Endothelial cell of hepatic sinusoid (primary cell): ENCODE data around the gene JUP.

Experiments
- in situ Hi-C: cut with HindIII; loops from 2 replicates; pipeline ENCODE4 v1.10.0; 2017; ENCODE audit warnings: low sequenced_read_pairs

Gene JUP

DNA sequence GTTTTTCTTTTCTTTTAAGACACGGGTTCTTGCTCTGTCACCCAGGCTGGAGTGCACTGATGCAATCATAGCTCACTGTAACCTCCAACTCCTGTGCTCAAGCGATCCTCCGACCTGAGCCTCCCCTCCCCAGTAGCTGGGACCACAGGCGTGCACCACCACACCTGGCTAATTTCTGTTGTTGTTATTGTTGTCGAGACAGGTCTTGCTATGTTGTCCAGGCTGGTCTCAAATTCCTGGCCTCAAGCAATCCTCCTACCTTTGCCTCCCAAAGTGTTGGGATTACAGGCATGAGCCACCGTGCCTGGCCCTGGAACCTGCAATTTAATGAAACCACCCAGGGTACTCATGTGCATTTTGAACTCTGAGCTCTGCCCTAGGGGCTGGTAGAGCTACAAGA is 24.1 kb downstream of the JUP start:
- in situ Hi-C loops: no loop called here

DNA sequence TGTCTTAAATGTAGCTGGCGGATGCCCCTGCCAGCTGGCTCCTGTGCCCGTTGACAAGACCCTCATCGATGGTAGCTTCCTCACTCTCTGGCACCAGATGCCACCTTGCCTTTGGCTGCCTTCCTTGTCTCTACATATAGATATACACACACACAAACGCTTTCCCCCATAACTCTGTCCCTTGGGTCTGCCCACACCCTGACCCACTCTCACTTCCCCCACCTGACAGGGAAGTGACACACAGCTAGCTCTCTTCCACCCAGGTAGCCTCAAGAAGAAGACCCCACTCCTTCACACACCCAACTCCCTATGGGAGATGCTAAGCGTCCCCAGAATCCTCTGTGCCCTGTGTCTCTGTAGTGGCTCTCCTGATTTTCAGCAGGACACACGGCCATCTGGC is 25.6 kb downstream of the JUP start:
- in situ Hi-C loops: no loop called here

DNA sequence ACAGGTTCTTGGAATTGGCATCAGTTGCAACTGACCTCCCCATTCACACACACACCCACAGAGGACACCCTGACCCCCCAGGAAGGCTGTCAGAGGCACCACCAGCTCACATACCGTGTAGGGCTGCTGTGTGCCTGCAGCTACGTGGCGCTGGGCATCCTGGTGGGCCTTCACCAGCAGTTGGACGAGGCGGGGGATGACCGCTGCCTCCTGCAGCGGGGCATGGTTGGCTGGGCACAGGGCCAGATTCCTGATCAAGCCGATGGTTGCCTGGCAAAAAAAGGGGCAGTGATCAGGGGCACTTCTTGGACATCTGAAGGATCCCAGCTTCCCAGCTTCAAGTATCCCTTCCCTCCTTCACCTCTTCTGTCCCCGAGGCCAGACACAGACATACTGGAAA is 27.9 kb downstream of the JUP start:
- in situ Hi-C loops: loop anchor here (5.0 kb wide), 1 partner anchor 49 kb away; no protein-coding TSS in a partner anchor

GRCh38 chr17:41754066-41754465 is 32.4 kb downstream of the JUP start:
- in situ Hi-C loops: no loop called here

DNA sequence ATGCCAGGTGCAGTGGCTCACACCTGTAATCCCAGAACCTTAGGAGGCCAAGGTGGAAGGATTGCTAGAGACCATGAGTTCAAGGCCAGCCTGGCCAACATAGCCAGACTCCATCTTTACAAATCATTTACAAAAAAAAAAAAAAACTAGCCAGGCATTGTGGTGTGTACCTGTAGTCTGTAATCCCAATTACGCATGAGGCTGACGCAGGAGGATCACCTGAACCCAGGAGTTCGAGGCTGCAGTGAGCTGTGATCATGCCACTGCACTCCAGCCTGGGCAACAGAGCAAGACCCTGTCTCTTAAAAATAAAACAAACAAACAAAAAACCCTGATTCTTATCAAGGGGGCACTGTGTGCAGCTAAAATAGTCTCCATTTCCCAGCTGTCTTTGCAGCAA is 35.2 kb downstream of the JUP start:
- in situ Hi-C loops: no loop called here

- in situ Hi-C loops: no loop called here
Measured at GRCh38 chr17:41750862-41751261, 35.6 kb downstream of the JUP start.

DNA sequence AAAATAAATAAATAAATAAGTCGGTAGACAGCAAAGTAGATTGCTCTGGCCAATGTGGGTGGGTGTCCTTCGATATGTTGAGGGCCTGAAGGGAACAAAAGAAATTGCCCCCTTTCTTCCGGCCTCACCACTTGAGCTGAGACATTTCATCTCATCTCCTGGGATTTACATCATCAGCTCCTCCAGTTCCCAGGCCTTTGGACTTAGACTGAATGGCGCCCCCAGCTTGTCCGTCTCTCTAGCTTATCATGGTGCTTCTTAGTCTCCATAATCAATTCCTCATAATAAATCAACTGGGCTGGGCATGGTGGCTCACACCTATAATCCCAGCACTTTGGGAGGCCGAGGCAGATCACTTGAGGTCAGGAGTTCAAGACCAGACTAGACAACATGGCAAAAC is 38.2 kb downstream of the JUP start:
- in situ Hi-C loops: no loop called here

- in situ Hi-C loops: loop anchor here (5.0 kb wide), 1 partner anchor 34 kb away; no protein-coding TSS in a partner anchor
Measured at GRCh38 chr17:41741709-41742108, 44.8 kb downstream of the JUP start.

- in situ Hi-C loops: loop anchor here (5.0 kb wide), 1 partner anchor 33 kb away; no protein-coding TSS in a partner anchor
Measured at GRCh38 chr17:41740506-41740905, 46.0 kb downstream of the JUP start.

GRCh38 chr17:41739661-41740352 is 46.7 kb downstream of the JUP start:
- in situ Hi-C loops: loop anchor here (5.0 kb wide), 1 partner anchor 33 kb away; no protein-coding TSS in a partner anchor

GRCh38 chr17:41738801-41739112 is 47.8 kb downstream of the JUP start:
- in situ Hi-C loops: no loop called here

DNA sequence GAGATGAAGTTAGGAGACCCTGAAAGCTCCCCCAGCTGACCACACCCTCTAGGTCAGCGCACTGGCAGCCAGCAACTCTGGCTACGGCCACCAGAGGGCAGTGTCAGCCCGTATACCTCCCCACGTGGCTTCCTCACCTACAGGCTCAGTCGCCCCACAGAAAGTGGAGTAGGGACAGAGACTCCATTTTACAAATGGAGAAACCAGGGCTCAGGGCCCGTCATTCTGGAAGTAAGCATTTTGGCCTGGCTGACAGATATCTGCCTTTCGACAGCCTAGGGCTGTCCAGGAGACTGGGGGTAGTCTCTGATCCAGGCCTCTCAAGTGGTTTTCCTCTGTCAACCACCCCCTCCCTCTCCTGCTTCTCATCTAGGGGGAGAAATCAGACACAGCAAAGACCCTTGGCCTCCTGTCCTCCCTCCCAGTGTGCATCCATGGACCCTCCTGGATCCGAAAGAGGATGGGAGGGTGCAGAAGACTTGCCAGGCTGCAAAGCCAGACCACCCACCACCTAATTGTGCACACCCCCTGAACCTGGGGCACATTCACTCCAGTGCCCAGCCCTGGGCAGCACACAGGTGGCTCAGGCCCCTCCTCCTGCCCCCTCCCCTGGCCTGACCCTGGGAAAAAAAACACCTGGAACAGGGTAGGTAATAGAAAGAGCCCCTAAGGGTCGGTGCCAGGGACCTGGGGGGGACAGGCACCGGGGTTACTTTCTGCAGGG is 48.3 kb downstream of the JUP start:
- in situ Hi-C loops: no loop called here

- in situ Hi-C loops: no loop called here
Measured at GRCh38 chr17:41737680-41738023, 48.9 kb downstream of the JUP start.

DNA sequence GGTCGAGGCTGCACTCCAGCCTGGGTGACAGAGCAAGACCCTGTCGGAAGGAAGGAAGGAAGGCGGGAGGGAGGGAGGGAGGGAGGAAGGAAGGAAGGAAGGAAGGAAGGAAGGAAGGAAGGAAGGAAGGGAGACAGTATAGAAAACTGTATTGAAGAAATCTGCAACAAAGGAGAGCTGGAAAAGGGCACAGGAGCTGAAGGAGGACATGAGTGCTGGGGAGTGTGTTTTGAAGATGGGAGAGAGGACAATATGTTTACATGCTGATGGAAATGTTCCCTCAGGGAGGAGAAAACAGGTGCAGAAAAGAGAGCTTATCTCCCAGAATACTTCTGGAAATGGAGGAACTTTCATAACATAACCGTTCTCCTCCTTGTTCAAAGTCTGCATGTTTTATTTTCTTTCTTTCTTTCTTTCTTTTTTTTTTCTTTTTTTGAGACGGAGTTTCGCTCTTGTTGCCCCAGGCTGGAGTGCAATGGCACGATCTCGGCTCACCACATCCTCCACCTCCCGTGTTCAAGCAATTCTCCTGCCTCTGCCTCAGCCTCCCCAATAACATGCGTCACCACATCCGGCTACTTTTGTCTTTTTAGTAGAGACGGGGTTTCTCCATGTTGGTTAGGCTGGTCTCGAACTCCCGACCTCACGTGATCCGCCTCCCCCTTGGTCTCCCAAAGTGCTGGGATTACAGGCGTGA is 49.4 kb downstream of the JUP start:
- in situ Hi-C loops: no loop called here

DNA sequence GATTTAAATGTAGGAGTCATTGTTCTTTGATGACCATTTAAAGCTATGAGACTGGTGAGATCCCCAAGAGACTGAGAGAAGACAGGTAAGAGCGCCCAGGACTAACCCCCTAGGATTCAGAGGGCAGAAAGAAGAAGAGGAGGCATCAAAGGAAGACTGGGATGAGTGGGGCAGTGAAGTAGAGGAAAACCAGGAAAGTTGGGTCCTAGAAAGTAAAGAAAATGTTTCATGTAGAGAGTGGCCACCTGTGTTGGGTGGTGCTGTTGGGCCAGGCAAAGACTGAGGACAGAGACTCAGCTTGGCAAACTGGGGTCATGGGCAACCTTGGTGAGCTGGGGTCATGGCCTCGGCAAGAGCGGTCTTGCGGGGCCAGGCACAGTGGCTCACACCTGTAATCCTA is 50.8 kb downstream of the JUP start:
- in situ Hi-C loops: no loop called here

DNA sequence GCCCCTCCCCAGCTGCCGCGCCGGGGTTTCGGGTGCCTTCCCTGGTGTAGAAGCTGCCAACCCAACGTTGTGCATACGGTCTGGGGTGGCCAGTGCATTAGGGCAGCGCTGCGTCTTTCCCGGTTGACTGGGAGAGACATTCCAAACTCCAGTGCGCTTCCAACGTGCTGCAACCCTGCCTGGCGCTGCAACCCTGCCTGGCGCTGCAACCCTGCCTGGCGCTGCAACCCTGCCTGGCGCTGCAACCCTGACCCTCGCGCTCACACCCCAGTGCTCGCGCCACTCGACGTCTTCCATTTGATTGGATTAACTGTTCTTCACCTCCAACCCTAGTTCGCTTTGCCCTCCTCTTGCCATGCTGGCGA is 51.6 kb downstream of the JUP start:
- in situ Hi-C loops: no loop called here

GRCh38 chr17:41734139-41734948 is 52.2 kb downstream of the JUP start, which contains the start of gene HAP1:
TSS of gene HAP1 (minus strand) at chr17:41734643. CDS start at chr17:41734634, 9 bp downstream.
- in situ Hi-C loops: no loop called here

- in situ Hi-C loops: no loop called here
Measured at GRCh38 chr17:41733348-41734138, 53.0 kb downstream of the JUP start.

- in situ Hi-C loops: no loop called here
Measured at GRCh38 chr17:41731836-41732235, 54.7 kb downstream of the JUP start.

DNA sequence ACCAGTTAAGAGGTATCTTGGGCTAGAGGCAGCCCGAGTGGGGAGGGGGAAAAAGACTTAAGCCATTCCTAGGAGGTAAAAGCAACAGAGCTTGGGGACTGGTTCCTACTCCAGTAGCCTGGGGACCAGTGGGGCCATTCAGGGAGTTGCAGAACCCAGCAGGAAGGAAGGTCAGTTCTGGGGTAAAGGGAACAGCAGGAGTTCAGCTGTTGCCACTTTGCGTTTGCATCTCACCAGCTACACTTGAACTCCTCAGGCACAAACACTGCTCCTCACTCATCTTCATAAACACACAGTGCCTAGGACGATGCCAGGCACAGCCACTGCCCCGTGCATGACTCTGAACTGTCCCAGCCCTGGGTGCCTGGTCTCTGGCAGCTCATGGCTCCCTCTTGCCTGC is 56.0 kb downstream of the JUP start:
- in situ Hi-C loops: no loop called here
